Measurements from ENCODE around the gene TADA3.
A peak's percentile ranks its signal among the peaks of the same experiment; 100 is the strongest.

Gene TADA3

GRCh38 chr3:9806137-9806536, 13.9 kb upstream of the TADA3 start:
- DNase-seq (ENCODE audit: extremely low read depth, low read depth): no peak
- H3K4me3 ChIP-seq (replicated peaks; ENCODE audit: low read depth, low read length): no peak overlapping the region

GRCh38 chr3:9804996-9805395, 12.7 kb upstream of the TADA3 start:
- TF ChIP-seq CTCF (IDR thresholded peaks at IDR 0.05; ENCODE audit: low read depth, low read length, missing control alignments): no peak
- no peak for DNase-seq (ENCODE audit: extremely low read depth, low read depth)

More at GRCh38 chr3:9806137-9806536, 13.9 kb upstream of the TADA3 start:
- no peak for TF ChIP-seq CTCF (IDR thresholded peaks at IDR 0.05; ENCODE audit: low read depth, low read length, missing control alignments)

GRCh38 chr3:9803494-9803893, 11.2 kb upstream of the TADA3 start:
- no peak overlapping the region for H3K4me3 ChIP-seq (replicated peaks; ENCODE audit: low read depth, low read length)
- TF ChIP-seq CTCF (IDR thresholded peaks at IDR 0.05; ENCODE audit: low read depth, low read length, missing control alignments): no peak
- no peak for DNase-seq (ENCODE audit: extremely low read depth, low read depth)

More at GRCh38 chr3:9804996-9805395, 12.7 kb upstream of the TADA3 start:
- no peak overlapping the region for H3K4me3 ChIP-seq (replicated peaks; ENCODE audit: low read depth, low read length)

GRCh38 chr3:9800529-9800928, 8.3 kb upstream of the TADA3 start:
- no peak for DNase-seq (ENCODE audit: extremely low read depth, low read depth)
- peak; percentile 36 for TF ChIP-seq CTCF (IDR thresholded peaks at IDR 0.05; ENCODE audit: low read depth, low read length, missing control alignments)
- no peak overlapping the region for H3K4me3 ChIP-seq (replicated peaks; ENCODE audit: low read depth, low read length)

- TF ChIP-seq CTCF (IDR thresholded peaks at IDR 0.05; ENCODE audit: low read depth, low read length, missing control alignments): no peak
- no peak for DNase-seq (ENCODE audit: extremely low read depth, low read depth)
- no peak overlapping the region for H3K4me3 ChIP-seq (replicated peaks; ENCODE audit: low read depth, low read length)
Measured at GRCh38 chr3:9797196-9797945, 5.1 kb upstream of the TADA3 start.

- TF ChIP-seq CTCF (IDR thresholded peaks at IDR 0.05; ENCODE audit: low read depth, low read length, missing control alignments): no peak
- no peak for DNase-seq (ENCODE audit: extremely low read depth, low read depth)
- no peak overlapping the region for H3K4me3 ChIP-seq (replicated peaks; ENCODE audit: low read depth, low read length)
Measured at GRCh38 chr3:9795207-9795606, 2.9 kb upstream of the TADA3 start.

GRCh38 chr3:9794400-9794799, 2.1 kb upstream of the TADA3 start:
- TF ChIP-seq CTCF (IDR thresholded peaks at IDR 0.05; ENCODE audit: low read depth, low read length, missing control alignments): no peak
- H3K4me3 ChIP-seq (replicated peaks; ENCODE audit: low read depth, low read length): peak overlapping the region; percentile 81
- no peak for DNase-seq (ENCODE audit: extremely low read depth, low read depth)
